Stromal cell of bone marrow (primary cell): ENCODE measurements around the gene FGF22.
"Not testable (repeated sequence)": the region's sequence is repeated elsewhere in the genome, so short reads cannot be mapped to it uniquely, and the experiment has no call there.

Experiments
- DNase-seq: peaks from one replicate; pipeline ENCODE4 v3.0.0-alpha.2; 2012; ENCODE audit warnings: low read depth

The FGF22 gene

GRCh38 chr19:607301-608154 lies 32.2 kb upstream of the FGF22 start:
- no peak for DNase-seq

GRCh38 chr19:608155-609003 lies 31.3 kb upstream of the FGF22 start:
- DNase-seq, result no peak

- no peak for DNase-seq
Measured at GRCh38 chr19:609004-609346, 30.7 kb upstream of the FGF22 start.

- DNase-seq, result no peak
Measured at GRCh38 chr19:610071-610800, 29.4 kb upstream of the FGF22 start.

GRCh38 chr19:610801-611480 lies 28.7 kb upstream of the FGF22 start:
- DNase-seq, result peak; percentile 29

GRCh38 chr19:611481-611868 lies 28.2 kb upstream of the FGF22 start:
- DNase-seq, result peak; percentile 74

GRCh38 chr19:612941-613340 lies 26.7 kb upstream of the FGF22 start:
- DNase-seq, result no peak

- no peak for DNase-seq
Measured at GRCh38 chr19:613732-614567, 25.7 kb upstream of the FGF22 start.

GRCh38 chr19:615619-616018 lies 24.1 kb upstream of the FGF22 start:
- no peak for DNase-seq

- no peak for DNase-seq
Measured at GRCh38 chr19:616062-616700, 23.5 kb upstream of the FGF22 start.

GRCh38 chr19:616747-617526 lies 22.7 kb upstream of the FGF22 start:
- DNase-seq, result no peak

GRCh38 chr19:617551-618246 lies 22.0 kb upstream of the FGF22 start:
- no peak for DNase-seq

GRCh38 chr19:618247-618619 lies 21.4 kb upstream of the FGF22 start:
- no peak for DNase-seq

GRCh38 chr19:618674-619285 lies 20.9 kb upstream of the FGF22 start:
- no peak for DNase-seq

GRCh38 chr19:619286-620002 lies 20.2 kb upstream of the FGF22 start:
- no peak for DNase-seq

- DNase-seq, result no peak
Measured at GRCh38 chr19:620166-620862, 19.4 kb upstream of the FGF22 start.

- not testable (repeated sequence) for DNase-seq
Measured at GRCh38 chr19:621191-621590, 18.5 kb upstream of the FGF22 start.
